ENCODE results near the gene CGRRF1.

DNA sequence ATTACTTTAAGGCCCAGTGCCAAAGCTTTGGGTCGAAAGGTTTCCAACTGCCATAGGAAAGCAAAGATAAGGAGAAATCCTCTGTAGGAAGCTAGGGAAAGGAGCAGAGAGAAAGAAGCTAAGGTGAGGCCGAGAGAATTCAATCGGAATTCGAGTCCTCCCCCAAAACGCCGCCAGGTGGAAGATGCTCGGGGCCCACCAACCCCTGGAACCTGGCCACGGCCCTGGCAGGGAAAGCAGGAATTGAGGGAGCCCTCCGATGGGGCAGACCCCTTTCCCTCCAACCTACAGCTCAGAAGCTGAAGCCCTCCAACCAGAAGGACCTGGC, 21.4 kb upstream of the CGRRF1 start:
- TF ChIP-seq POLR2AphosphoS5 (IDR thresholded peaks at IDR 0.05; ENCODE audit: low read depth, low read length) (no peak), REST (IDR thresholded peaks at IDR 0.05; ENCODE audit: insufficient read depth in 1 of 2, low read depth in 2 of 2, low read length in 1 of 2) (no peak), SIN3A (IDR thresholded peaks at IDR 0.05; ENCODE audit: borderline replicate concordance, insufficient read depth, low read depth, low read length) (no peak)
- TF ChIP-seq, protein P1, sequence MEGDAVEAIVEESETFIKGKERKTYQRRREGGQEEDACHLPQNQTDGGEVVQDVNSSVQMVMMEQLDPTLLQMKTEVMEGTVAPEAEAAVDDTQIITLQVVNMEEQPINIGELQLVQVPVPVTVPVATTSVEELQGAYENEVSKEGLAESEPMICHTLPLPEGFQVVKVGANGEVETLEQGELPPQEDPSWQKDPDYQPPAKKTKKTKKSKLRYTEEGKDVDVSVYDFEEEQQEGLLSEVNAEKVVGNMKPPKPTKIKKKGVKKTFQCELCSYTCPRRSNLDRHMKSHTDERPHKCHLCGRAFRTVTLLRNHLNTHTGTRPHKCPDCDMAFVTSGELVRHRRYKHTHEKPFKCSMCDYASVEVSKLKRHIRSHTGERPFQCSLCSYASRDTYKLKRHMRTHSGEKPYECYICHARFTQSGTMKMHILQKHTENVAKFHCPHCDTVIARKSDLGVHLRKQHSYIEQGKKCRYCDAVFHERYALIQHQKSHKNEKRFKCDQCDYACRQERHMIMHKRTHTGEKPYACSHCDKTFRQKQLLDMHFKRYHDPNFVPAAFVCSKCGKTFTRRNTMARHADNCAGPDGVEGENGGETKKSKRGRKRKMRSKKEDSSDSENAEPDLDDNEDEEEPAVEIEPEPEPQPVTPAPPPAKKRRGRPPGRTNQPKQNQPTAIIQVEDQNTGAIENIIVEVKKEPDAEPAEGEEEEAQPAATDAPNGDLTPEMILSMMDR (IDR thresholded peaks at IDR 0.05): no peak

Data from Panc1 (cell line).